ENCODE measurements around the gene BORCS5.

The BORCS5 gene

GRCh38 chr12:12432364-12432763 is 75.5 kb downstream of the BORCS5 start:
- no peak overlapping the region for H3K4me2 ChIP-seq (ENCODE audit: low read depth, low read length, poor library complexity, severe bottlenecking)
- no peaks in the 10 kb centered on the region for H3K4me1 ChIP-seq (ENCODE audit: insufficient read depth, low read length, poor library complexity, severe bottlenecking)

DNA sequence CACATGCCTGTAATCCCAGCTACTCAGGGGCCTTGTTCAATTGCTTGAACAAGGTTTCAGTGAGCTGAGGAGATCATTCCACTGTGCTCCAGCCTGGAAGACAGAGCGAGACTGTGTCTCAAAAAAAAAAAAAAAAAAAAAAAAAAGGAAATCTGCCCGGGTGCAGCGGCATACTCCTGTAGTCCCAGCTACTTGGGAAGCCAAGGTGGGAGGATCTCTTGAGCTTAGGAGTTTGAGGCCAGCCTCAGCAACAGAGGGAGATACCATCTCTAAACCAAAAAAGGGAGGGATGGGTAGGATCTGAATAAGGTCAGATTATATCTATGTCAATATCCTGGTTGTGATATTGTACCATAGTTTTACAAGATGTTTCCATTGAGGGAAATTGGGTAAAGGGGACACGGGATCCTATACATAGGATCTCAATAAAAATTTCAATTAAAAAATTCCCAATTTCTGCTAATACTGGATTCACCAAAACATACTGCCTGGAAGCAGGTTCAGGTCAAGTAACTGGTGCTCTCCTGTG is 76.4 kb downstream of the BORCS5 start:
- Histone ChIP-seq H3K9me3 (ENCODE audit: insufficient read depth, low read depth, low read length) (no peaks in the 10 kb centered on the region), H3K9me2 (replicated peaks; ENCODE audit: low read depth, low read length) (no peaks in the 10 kb centered on the region), H3K9ac (ENCODE audit: low read depth, low read length, poor library complexity, severe bottlenecking) (no peak overlapping the region), H3K4me3 (ENCODE audit: low read length, poor library complexity, severe bottlenecking) (no peak overlapping the region), H4K20me1 (ENCODE audit: insufficient read depth, low read length, poor library complexity, severe bottlenecking) (no peaks in the 10 kb centered on the region), H3K4me1 (ENCODE audit: insufficient read depth, low read length, poor library complexity, severe bottlenecking) (no peaks in the 10 kb centered on the region), H3K4me2 (ENCODE audit: low read depth, low read length, poor library complexity, severe bottlenecking) (no peak overlapping the region), H2AFZ (ENCODE audit: low read length) (no peak overlapping the region), H3F3A (ENCODE audit: low read depth) (no peaks in the 10 kb centered on the region), H3K27me3 (ENCODE audit: insufficient read depth, low read length, poor library complexity, severe bottlenecking) (no peaks in the 10 kb centered on the region), H3K79me2 (ENCODE audit: insufficient read depth, low read length) (no peaks in the 10 kb centered on the region), H3K36me3 (ENCODE audit: insufficient read depth, low read length) (no peaks in the 10 kb centered on the region)
- TF ChIP-seq EZH2phosphoT487 (IDR thresholded peaks at IDR 0.05; ENCODE audit: borderline replicate concordance) (no peak), CTCF (conservative IDR thresholded peaks at IDR 0.05; ENCODE audit: low read length) (no peak)

More at GRCh38 chr12:12432364-12432763, 75.5 kb downstream of the BORCS5 start:
- no peaks in the 10 kb centered on the region for H3K79me2 ChIP-seq (ENCODE audit: insufficient read depth, low read length)
- no peaks in the 10 kb centered on the region for H3K9me2 ChIP-seq (replicated peaks; ENCODE audit: low read depth, low read length)
- H3K4me3 ChIP-seq (ENCODE audit: low read length, poor library complexity, severe bottlenecking), result no peak overlapping the region
- no peaks in the 10 kb centered on the region for H3F3A ChIP-seq (ENCODE audit: low read depth)
- TF ChIP-seq CTCF (conservative IDR thresholded peaks at IDR 0.05; ENCODE audit: low read length) (no peak), EZH2phosphoT487 (IDR thresholded peaks at IDR 0.05; ENCODE audit: borderline replicate concordance) (no peak)
- no peaks in the 10 kb centered on the region for H4K20me1 ChIP-seq (ENCODE audit: insufficient read depth, low read length, poor library complexity, severe bottlenecking)
- H3K27me3 ChIP-seq (ENCODE audit: insufficient read depth, low read length, poor library complexity, severe bottlenecking), result no peaks in the 10 kb centered on the region
- no peaks in the 10 kb centered on the region for H3K36me3 ChIP-seq (ENCODE audit: insufficient read depth, low read length)
- no peak overlapping the region for H2AFZ ChIP-seq (ENCODE audit: low read length)
- H3K9me3 ChIP-seq (ENCODE audit: insufficient read depth, low read depth, low read length), result no peaks in the 10 kb centered on the region
- no peak overlapping the region for H3K9ac ChIP-seq (ENCODE audit: low read depth, low read length, poor library complexity, severe bottlenecking)

- H4K20me1 ChIP-seq (ENCODE audit: insufficient read depth, low read length, poor library complexity, severe bottlenecking), result no peaks in the 10 kb centered on the region
- no peaks in the 10 kb centered on the region for H3K36me3 ChIP-seq (ENCODE audit: insufficient read depth, low read length)
- H3K79me2 ChIP-seq (ENCODE audit: insufficient read depth, low read length), result no peaks in the 10 kb centered on the region
- no peak overlapping the region for H2AFZ ChIP-seq (ENCODE audit: low read length)
- H3K4me1 ChIP-seq (ENCODE audit: insufficient read depth, low read length, poor library complexity, severe bottlenecking), result peaks cover 14% of the 10 kb centered on the region
- H3K9me2 ChIP-seq (replicated peaks; ENCODE audit: low read depth, low read length), result no peaks in the 10 kb centered on the region
- TF ChIP-seq CTCF (conservative IDR thresholded peaks at IDR 0.05; ENCODE audit: low read length) (no peak), EZH2phosphoT487 (IDR thresholded peaks at IDR 0.05; ENCODE audit: borderline replicate concordance) (no peak)
- H3K27me3 ChIP-seq (ENCODE audit: insufficient read depth, low read length, poor library complexity, severe bottlenecking), result no peaks in the 10 kb centered on the region
- no peak overlapping the region for H3K4me2 ChIP-seq (ENCODE audit: low read depth, low read length, poor library complexity, severe bottlenecking)
- H3F3A ChIP-seq (ENCODE audit: low read depth), result no peaks in the 10 kb centered on the region
- H3K4me3 ChIP-seq (ENCODE audit: low read length, poor library complexity, severe bottlenecking), result no peak overlapping the region
- H3K9me3 ChIP-seq (ENCODE audit: insufficient read depth, low read depth, low read length), result no peaks in the 10 kb centered on the region
- H3K9ac ChIP-seq (ENCODE audit: low read depth, low read length, poor library complexity, severe bottlenecking), result no peak overlapping the region
These were observed 80.0 kb downstream of the BORCS5 start for GRCh38 chr12:12436831-12437345.

Data from Loucy (cell line).